ENCODE data around the gene C1QTNF12.
"Not testable (repeated sequence)": the region's sequence is repeated elsewhere in the genome, so short reads cannot be mapped to it uniquely, and the experiment has no call there.

C1QTNF12 gene

GRCh38 chr1:1259119-1259488 is 12.6 kb upstream of the C1QTNF12 start:
- DNase-seq: no peak

- no peak for DNase-seq
Observed at GRCh38 chr1:1256956-1257871, 10.7 kb upstream of the C1QTNF12 start.

- DNase-seq: no peak
Observed at GRCh38 chr1:1255611-1256010, 9.1 kb upstream of the C1QTNF12 start.

- no peak for DNase-seq
Observed at GRCh38 chr1:1255078-1255477, 8.6 kb upstream of the C1QTNF12 start.

GRCh38 chr1:1254667-1254998 is 8.1 kb upstream of the C1QTNF12 start:
- no peak for DNase-seq

- no peak for DNase-seq
Observed at GRCh38 chr1:1253972-1254666, 7.6 kb upstream of the C1QTNF12 start.

GRCh38 chr1:1253314-1253713 is 6.8 kb upstream of the C1QTNF12 start:
- no peak for DNase-seq

GRCh38 chr1:1250786-1251284 is 4.3 kb upstream of the C1QTNF12 start:
- no peak for DNase-seq

GRCh38 chr1:1248009-1248913 is 1.7 kb upstream of the C1QTNF12 start:
- DNase-seq: not testable (repeated sequence)

GRCh38 chr1:1247341-1247913 is 905 bp upstream of the C1QTNF12 start:
- no peak for DNase-seq

- no peak for DNase-seq
Observed at GRCh38 chr1:1245817-1246576, 525 bp downstream of the C1QTNF12 start.

GRCh38 chr1:1245178-1245816 is 1.2 kb downstream of the C1QTNF12 start:
- no peak for DNase-seq

GRCh38 chr1:1244192-1244811 is 2.2 kb downstream of the C1QTNF12 start:
- DNase-seq: no peak

- DNase-seq: no peak
Observed at GRCh38 chr1:1243807-1244191, 2.7 kb downstream of the C1QTNF12 start.

GRCh38 chr1:1243266-1243660 is 3.3 kb downstream of the C1QTNF12 start:
- no peak for DNase-seq

GRCh38 chr1:1242461-1243265 is 3.9 kb downstream of the C1QTNF12 start:
- DNase-seq: no peak

- no peak for DNase-seq
Observed at GRCh38 chr1:1241588-1242219, 4.8 kb downstream of the C1QTNF12 start.

- DNase-seq: no peak
Observed at GRCh38 chr1:1240822-1241587, 5.5 kb downstream of the C1QTNF12 start.

GRCh38 chr1:1240348-1240732 is 6.2 kb downstream of the C1QTNF12 start:
- no peak for DNase-seq
